OCI-LY7 (cell line): ENCODE results near the gene ELF2. TPM values are rescaled to one million over a fixed set of nuclear protein-coding genes. Genes with fewer than 3 reads are reported as not detected.
A peak's percentile ranks its signal among the peaks of the same experiment; 100 is the strongest.

Experiments
- BruUV-seq: library from RNA; stranded (reverse); fragments of 400-500 nt; replicated peaks from 2 replicates; lab custom pipeline; 2021; lab: Mats Ljungman, UMichigan
- CTCF ChIA-PET: fragments of 300-600 bp; sonication (Branson Sonifier 250); formaldehyde crosslinking; loops from one replicate; lab custom pipeline; 2022; ENCODE audit warnings: antibody characterized with exemption; ENCODE audit not compliant: unreplicated experiment; lab: Charles Lee
- POLR2A ChIA-PET: fragments of 300-600 bp; sonication (Branson Sonifier 250); formaldehyde crosslinking; loops from one replicate; lab custom pipeline; 2022; ENCODE audit warnings: antibody characterized with exemption; lab: Charles Lee
- DNase-seq: peaks from one replicate; pipeline ENCODE4 v3.0.0-alpha.2; 2015; ENCODE audit warnings: low spot score
- H2AFZ ChIP-seq: fragments of 200-600 bp; sonication (generic), shearing (Covaris generic); 2 replicates; pipeline ENCODE4 v1.6.1; 2014; ENCODE audit warnings: mild to moderate bottlenecking, antibody characterized with exemption, low read length, moderate library complexity
- H3K27ac ChIP-seq: fragments of 200-600 bp; sonication (generic); 2 replicates; pipeline ENCODE4 v1.5.1; 2014; ENCODE audit warnings: mixed run types, low read depth, mild to moderate bottlenecking, moderate library complexity, low read length, inconsistent platforms; ENCODE audit not compliant: poor library complexity, severe bottlenecking
- H3K36me3 ChIP-seq: fragments of 200-600 bp; sonication (generic); 2 replicates; pipeline ENCODE4 v1.6.1; 2014; ENCODE audit warnings: mild to moderate bottlenecking, antibody characterized with exemption, low read length, moderate library complexity, mixed read lengths; ENCODE audit not compliant: insufficient read depth
- H3K4me1 ChIP-seq: fragments of 200-600 bp; sonication (generic); 2 replicates; pipeline ENCODE4 v1.5.1; 2014; ENCODE audit warnings: mild to moderate bottlenecking, low read length; ENCODE audit not compliant: insufficient read depth, poor library complexity, severe bottlenecking
- H3K4me2 ChIP-seq: fragments of 200-600 bp; sonication (generic); 2 replicates; pipeline ENCODE4 v1.6.1; 2014; ENCODE audit warnings: mild to moderate bottlenecking, low read length
- H3K4me3 ChIP-seq: fragments of 200-600 bp; sonication (generic); 2 replicates; pipeline ENCODE4 v1.5.1; 2014; ENCODE audit warnings: mild to moderate bottlenecking, low read depth, low read length; ENCODE audit not compliant: poor library complexity, severe bottlenecking
- H3K79me2 ChIP-seq: fragments of 200-600 bp; sonication (generic); 2 replicates; pipeline ENCODE4 v1.6.1; 2016; ENCODE audit warnings: low read depth, mild to moderate bottlenecking, low read length, moderate library complexity, mixed read lengths; ENCODE audit not compliant: insufficient read depth
- H3K9me2 ChIP-seq: fragments of 200-600 bp; sonication (generic); 2 replicates; pipeline ENCODE4 v1.6.1; 2016; ENCODE audit warnings: mild to moderate bottlenecking, low read length, mixed read lengths; ENCODE audit not compliant: insufficient read depth
- H3K9me3 ChIP-seq: fragments of 200-600 bp; sonication (generic); 2 replicates; pipeline ENCODE4 v1.6.1; 2014; ENCODE audit warnings: mild to moderate bottlenecking, mixed run types, low read length, mixed read lengths
- H4K20me1 ChIP-seq: fragments of 200-600 bp; sonication (generic); 2 replicates; pipeline ENCODE4 v1.6.1; 2014; ENCODE audit warnings: mild to moderate bottlenecking, antibody characterized with exemption, low read length, moderate library complexity, mixed read lengths; ENCODE audit not compliant: insufficient read depth
- CTCF ChIP-seq: fragments of 200-600 bp; sonication (generic); conservative IDR thresholded peaks from 2 replicates; pipeline ENCODE4 v1.5.1; 2014; ENCODE audit warnings: mild to moderate bottlenecking, antibody characterized with exemption, low read length, moderate library complexity, mixed read lengths
- EZH2phosphoT487 ChIP-seq: fragments of 200-600 bp; sonication (generic); IDR thresholded peaks from 2 replicates; pipeline ENCODE4 v1.6.1; 2018; ENCODE audit warnings: low read depth, borderline replicate concordance, mild to moderate bottlenecking, mixed run types, antibody characterized with exemption, low read length, moderate library complexity, mixed read lengths
- intact Hi-C: fragments of 100-400 bp; cut with micrococcal nuclease; formaldehyde crosslinking; loops from one replicate; pipeline ENCODE4 v1.10.0; 2022; ENCODE audit not compliant: unreplicated experiment
- total RNA-seq, 2 experiments: library from RNA; depleted of rRNA in 1 of 2; stranded (reverse); fragments of >200 nt in 1 of 2; shearing (Covaris generic) in 1 of 2; gene quantifications; 2 replicates each; pipeline ENCODE4 v1.2.3, GENCODE V29; 2014 to 2022

Gene ELF2
- total RNA-seq, 2 experiments from 2014 or later, result 49.6 to 57.0 TPM

- Histone ChIP-seq H3K9me2 (no peaks in the 10 kb centered on the region), H2AFZ (no peak overlapping the region), H3K79me2 (peaks cover 77% of the 10 kb centered on the region), H3K27ac (no peak overlapping the region), H3K9me3 (no peaks in the 10 kb centered on the region), H3K4me3 (no peak overlapping the region), H4K20me1 (peaks cover 4% of the 10 kb centered on the region; the same call in 1 of the 2 replicates), H3K4me1 (peaks cover 16% of the 10 kb centered on the region), H3K4me2 (no peak overlapping the region), H3K36me3 (peaks cover 76% of the 10 kb centered on the region)
- intact Hi-C loops, result loop anchor here (10.0 kb wide), 1 partner anchor 616 kb away; no protein-coding TSS in a partner anchor
- ChIA-PET CTCF (interaction anchor here (0.8 to 1.1 kb wide), 2 partner anchors 9 to 13 kb away, joined by 3 read pairs; no protein-coding TSS in a partner anchor), POLR2A (interaction anchor here (0.7 to 1.3 kb wide), 4 partner anchors 9 to 23 kb away, joined by 3 to 4 read pairs (median 4); no protein-coding TSS in a partner anchor)
- TF ChIP-seq CTCF (no peak), EZH2phosphoT487 (no peak)
- DNase-seq, result no peak
- BruUV-seq, result no TSS peak
Measured at GRCh38 chr4:139038874-139039443, 138.1 kb downstream of the ELF2 start.

DNA sequence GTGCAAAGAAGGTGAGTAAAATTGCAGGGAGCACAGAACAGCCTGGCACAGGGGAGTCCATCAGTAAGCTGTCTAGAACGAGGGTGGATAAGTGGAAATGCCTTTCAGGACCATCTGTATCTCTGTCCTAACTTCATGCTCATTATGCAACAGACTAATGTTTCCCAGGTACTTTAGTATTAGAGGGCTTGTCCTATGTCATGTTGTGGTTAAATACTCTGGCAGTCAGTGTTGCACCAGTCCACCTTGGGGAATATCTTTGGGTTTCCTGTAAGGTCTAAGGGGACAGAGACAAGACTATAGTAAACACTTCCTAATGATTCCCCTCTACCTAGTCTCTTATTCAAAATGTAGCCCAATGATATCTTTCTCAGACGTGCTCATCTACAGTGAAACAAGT is 140.1 kb downstream of the ELF2 start:
- ChIA-PET CTCF (no interaction called here), POLR2A (no interaction called here)
- intact Hi-C loops, result loop anchor here (10.0 kb wide), 1 partner anchor 618 kb away; no protein-coding TSS in a partner anchor
- Histone ChIP-seq H3K27ac (no peak overlapping the region), H3K4me2 (no peak overlapping the region), H3K4me3 (no peak overlapping the region), H3K9me2 (no peaks in the 10 kb centered on the region), H3K4me1 (peaks cover 22% of the 10 kb centered on the region), H4K20me1 (peaks cover 4% of the 10 kb centered on the region; the same call in 1 of the 2 replicates), H2AFZ (no peak overlapping the region), H3K79me2 (peaks cover 92% of the 10 kb centered on the region), H3K36me3 (peaks cover 66% of the 10 kb centered on the region), H3K9me3 (no peaks in the 10 kb centered on the region)
- no peak for DNase-seq
- TF ChIP-seq EZH2phosphoT487 (no peak), CTCF (no peak)
- BruUV-seq, result TSS peak; percentile 18

- Histone ChIP-seq H3K4me1 (peaks cover 10% of the 10 kb centered on the region), H3K9me2 (no peaks in the 10 kb centered on the region), H3K27ac (no peak overlapping the region), H3K79me2 (peaks cover 92% of the 10 kb centered on the region), H3K4me2 (no peak overlapping the region), H3K36me3 (peaks cover 63% of the 10 kb centered on the region), H3K4me3 (no peak overlapping the region), H2AFZ (no peak overlapping the region), H4K20me1 (peaks cover 4% of the 10 kb centered on the region; the same call in 1 of the 2 replicates), H3K9me3 (no peaks in the 10 kb centered on the region)
- ChIA-PET CTCF (interaction anchor here (1.0 kb wide), 1 partner anchor 15 kb away, joined by 3 read pairs; no protein-coding TSS in a partner anchor), POLR2A (interaction anchor here (0.6 kb wide), 2 partner anchors 9 to 520 kb away, joined by 3 to 6 read pairs; partner anchors contain the start of gene SETD7)
- no TSS peak for BruUV-seq
- intact Hi-C loops, result loop anchor here (10.0 kb wide), 1 partner anchor 619 kb away; no protein-coding TSS in a partner anchor
- DNase-seq, result no peak
- TF ChIP-seq CTCF (no peak), EZH2phosphoT487 (no peak)
Measured at GRCh38 chr4:139035650-139036049, 141.4 kb downstream of the ELF2 start.
